ENCODE measurements around the gene CPED1.

The CPED1 gene

GRCh38 chr7:121038717-121039509 lies 50.4 kb downstream of the CPED1 start:
- DNase-seq (ENCODE audit: low read depth in 2 of 2), result no peak
- H3K4me3 ChIP-seq (replicated peaks in 1 of 2; ENCODE audit: low read depth in 2 of 2, low read length in 2 of 2), result no peak overlapping the region
- TF ChIP-seq CTCF (IDR thresholded peaks at IDR 0.05; ENCODE audit: low read depth, low read length), result no peak

DNA sequence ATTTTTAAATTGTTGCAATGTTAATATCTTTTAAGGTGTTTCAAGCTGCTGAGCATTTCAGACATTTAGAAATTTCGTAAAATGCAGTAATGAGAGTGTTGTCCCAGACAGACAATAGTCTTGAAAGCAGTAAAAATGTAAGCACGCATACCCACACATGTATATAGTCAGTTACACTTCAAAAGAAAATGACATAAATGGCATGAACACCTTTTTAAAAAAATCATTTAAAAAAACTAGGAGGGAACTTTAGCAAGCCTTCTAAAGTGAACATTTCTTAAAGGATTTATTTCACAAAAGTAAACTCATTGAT lies 51.0 kb downstream of the CPED1 start:
- no peak overlapping the region for H3K4me3 ChIP-seq (replicated peaks in 1 of 2; ENCODE audit: low read depth in 2 of 2, low read length in 2 of 2)
- no peak for DNase-seq (ENCODE audit: low read depth in 2 of 2)
- TF ChIP-seq CTCF (IDR thresholded peaks at IDR 0.05; ENCODE audit: low read depth, low read length), result no peak

DNA sequence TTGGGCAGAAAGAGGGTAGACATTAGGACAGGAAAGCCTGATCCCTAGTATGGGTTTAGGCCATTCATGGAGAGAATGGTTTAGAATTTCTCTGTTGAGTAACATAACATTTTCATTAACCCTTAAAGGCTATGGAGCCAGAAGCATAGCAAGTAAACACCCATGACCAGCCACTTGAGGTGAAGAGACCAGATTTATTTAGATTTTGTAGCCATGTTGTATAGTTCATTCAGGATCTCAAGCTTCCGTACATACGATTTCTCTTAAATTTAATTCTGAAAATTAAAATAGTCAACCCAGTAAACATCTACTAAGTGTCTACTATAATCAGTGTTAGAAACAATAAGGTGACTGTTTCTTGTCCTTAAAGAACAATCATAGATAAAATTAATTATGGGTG lies 51.5 kb downstream of the CPED1 start:
- H3K4me3 ChIP-seq (replicated peaks in 1 of 2; ENCODE audit: low read depth in 2 of 2, low read length in 2 of 2), result no peak overlapping the region
- no peak for DNase-seq (ENCODE audit: low read depth in 2 of 2)
- no peak for TF ChIP-seq CTCF (IDR thresholded peaks at IDR 0.05; ENCODE audit: low read depth, low read length)

DNA sequence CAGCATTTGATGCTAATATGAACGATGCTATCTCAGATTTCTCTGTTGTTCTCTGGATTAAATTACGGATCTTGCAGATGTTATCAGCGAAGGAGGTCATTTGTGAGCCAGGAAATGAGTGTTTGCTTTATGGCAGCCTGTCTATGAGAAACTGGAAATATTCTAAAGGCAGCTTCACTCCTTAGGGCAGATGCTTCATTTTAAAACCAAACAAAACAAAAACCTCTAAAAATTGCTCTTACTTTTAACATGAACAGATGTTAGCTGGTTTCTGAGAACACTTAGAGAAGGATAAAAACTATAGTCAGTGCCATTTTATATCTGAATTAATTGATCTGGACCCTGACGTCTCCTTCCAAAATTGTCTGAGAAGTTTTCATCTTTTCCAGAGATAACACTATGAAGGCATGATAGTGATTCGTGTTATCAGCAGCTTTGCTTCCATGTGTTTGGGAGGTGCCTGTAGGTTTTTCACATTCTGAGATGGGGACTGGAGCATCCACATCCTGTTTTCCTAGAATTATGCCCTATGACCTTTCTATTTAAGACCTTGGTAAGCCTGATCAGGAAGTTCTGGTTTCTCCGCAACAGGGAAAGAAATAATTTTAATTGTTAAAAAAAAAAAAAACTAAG lies 53.1 kb downstream of the CPED1 start:
- no peak for TF ChIP-seq CTCF (IDR thresholded peaks at IDR 0.05; ENCODE audit: low read depth, low read length)
- H3K4me3 ChIP-seq (replicated peaks in 1 of 2; ENCODE audit: low read depth in 2 of 2, low read length in 2 of 2), result no peak overlapping the region
- DNase-seq (ENCODE audit: low read depth in 2 of 2), result peak in 1 of 2 donors; percentile 41

DNA sequence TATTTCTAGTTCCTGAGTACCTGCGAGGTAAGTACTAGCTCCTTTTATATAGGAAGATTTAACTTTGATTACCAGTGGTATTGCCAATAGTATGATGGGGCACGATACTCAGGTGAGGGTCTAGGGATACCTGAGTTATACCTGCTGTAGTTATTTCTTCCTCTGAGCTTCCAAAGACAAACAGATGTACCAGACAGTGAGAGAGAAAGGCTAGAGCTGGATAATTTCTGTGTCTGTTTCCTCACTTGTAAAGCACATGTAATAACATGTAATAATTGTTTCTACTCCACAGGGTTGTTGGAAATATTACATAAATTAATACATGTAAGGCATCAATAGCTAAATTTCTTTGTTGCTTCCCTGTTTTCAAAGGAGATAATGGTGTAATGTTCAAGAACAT lies 53.7 kb downstream of the CPED1 start:
- DNase-seq (ENCODE audit: low read depth in 2 of 2), result no peak
- no peak for TF ChIP-seq CTCF (IDR thresholded peaks at IDR 0.05; ENCODE audit: low read depth, low read length)
- no peak overlapping the region for H3K4me3 ChIP-seq (replicated peaks in 1 of 2; ENCODE audit: low read depth in 2 of 2, low read length in 2 of 2)

DNA sequence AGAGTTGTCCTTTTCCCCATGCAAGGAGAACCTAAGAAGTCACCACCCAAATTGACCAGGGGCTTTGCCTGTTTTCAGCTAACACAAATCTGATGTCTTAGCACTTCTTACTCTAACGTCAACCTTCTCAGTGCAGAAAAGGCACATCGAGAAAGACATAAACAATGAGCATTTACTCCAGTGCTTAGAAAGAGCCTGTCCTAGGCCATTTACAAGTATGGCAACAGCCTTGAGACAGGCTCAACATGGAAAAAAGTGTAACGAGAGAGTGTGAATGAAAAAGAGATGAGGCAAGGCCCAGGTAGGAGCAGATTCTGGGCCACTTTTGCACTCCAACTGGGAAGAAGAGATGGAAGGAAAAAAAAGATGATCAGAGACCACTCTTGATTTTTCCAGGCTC lies 54.4 kb downstream of the CPED1 start:
- no peak for TF ChIP-seq CTCF (IDR thresholded peaks at IDR 0.05; ENCODE audit: low read depth, low read length)
- H3K4me3 ChIP-seq (replicated peaks in 1 of 2; ENCODE audit: low read depth in 2 of 2, low read length in 2 of 2), result no peak overlapping the region
- no peak for DNase-seq (ENCODE audit: low read depth in 2 of 2)
